ENCODE data around the gene XRCC2.
"Not testable (repeated sequence)": the region's sequence is repeated elsewhere in the genome, so short reads cannot be mapped to it uniquely, and the experiment has no call there.

Gene XRCC2

GRCh38 chr7:152675759-152676636, at the start of gene XRCC2:
XRCC2 (minus strand) TSS chr7:152676141; CDS start chr7:152676079, 62 bp downstream.
- DNase-seq, result peak; percentile 92

GRCh38 chr7:152723364-152723763, 47.4 kb upstream of the XRCC2 start:
- DNase-seq, result no peak

- DNase-seq, result not testable (repeated sequence)
Measured at GRCh38 chr7:152712412-152713042, 36.6 kb upstream of the XRCC2 start.

- no peak for DNase-seq
Measured at GRCh38 chr7:152711444-152711944, 35.6 kb upstream of the XRCC2 start.

- DNase-seq, result no peak
Measured at GRCh38 chr7:152710153-152710442, 34.2 kb upstream of the XRCC2 start.

- DNase-seq, result no peak
Measured at GRCh38 chr7:152709287-152710152, 33.6 kb upstream of the XRCC2 start.

GRCh38 chr7:152704796-152705384, 28.9 kb upstream of the XRCC2 start:
- no peak for DNase-seq

GRCh38 chr7:152699079-152699478, 23.1 kb upstream of the XRCC2 start:
- no peak for DNase-seq

GRCh38 chr7:152697268-152697974, 21.5 kb upstream of the XRCC2 start:
- DNase-seq, result not testable (repeated sequence)

GRCh38 chr7:152692196-152692595, 16.3 kb upstream of the XRCC2 start:
- DNase-seq, result not testable (repeated sequence)

- no peak for DNase-seq
Measured at GRCh38 chr7:152683297-152683696, 7.4 kb upstream of the XRCC2 start.

GRCh38 chr7:152677808-152678670, 2.1 kb upstream of the XRCC2 start:
- DNase-seq, result no peak

GRCh38 chr7:152674860-152675758, 832 bp downstream of the XRCC2 start:
- no peak for DNase-seq

- DNase-seq, result no peak
Measured at GRCh38 chr7:152673897-152674296, 2.0 kb downstream of the XRCC2 start.

- no peak for DNase-seq
Measured at GRCh38 chr7:152672626-152673025, 3.3 kb downstream of the XRCC2 start.

- DNase-seq, result no peak
Measured at GRCh38 chr7:152669758-152670157, 6.2 kb downstream of the XRCC2 start.

- DNase-seq, result no peak
Measured at GRCh38 chr7:152668975-152669374, 7.0 kb downstream of the XRCC2 start.

- no peak for DNase-seq
Measured at GRCh38 chr7:152667958-152668357, 8.0 kb downstream of the XRCC2 start.

GRCh38 chr7:152666078-152666477, 9.9 kb downstream of the XRCC2 start:
- DNase-seq, result no peak

GRCh38 chr7:152664636-152665035, 11.3 kb downstream of the XRCC2 start:
- no peak for DNase-seq
